ENCODE data around the gene RAB3C. TPM values are rescaled to one million over a fixed set of nuclear protein-coding genes. Genes with fewer than 3 reads are reported as not detected.

Gene RAB3C
- total and polyA plus RNA-seq, 2 experiments from 2014 or later: 15.0 to 30.6 TPM

DNA sequence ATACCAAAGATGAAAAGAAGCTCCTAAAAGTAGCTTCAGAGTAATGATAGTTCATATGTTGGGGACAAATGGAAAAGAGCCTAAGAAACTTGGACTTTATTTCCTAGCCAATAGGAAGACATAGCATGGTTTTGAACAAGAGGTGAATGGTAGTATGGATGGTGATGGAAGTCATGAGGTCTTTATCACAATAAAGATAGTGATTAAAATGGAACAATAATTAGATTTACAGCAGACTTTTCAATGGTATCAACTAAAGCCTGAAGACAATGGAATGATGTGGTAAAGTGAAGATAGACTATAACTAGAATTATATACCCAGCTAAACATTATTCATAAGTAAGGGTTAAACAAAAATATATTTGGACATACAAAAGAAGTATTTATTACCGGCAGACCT lies 131.2 kb downstream of the RAB3C start:
- H3K9me3 Mint-ChIP-seq: peaks cover 7% of the 10 kb centered on the region; the same call in 2 of the 3 replicates
- DNase-seq (ENCODE audit: low spot score) (no peak), ATAC-seq (no peak)
- no peak overlapping the region for H3K4me3 Mint-ChIP-seq
- Histone ChIP-seq H3K27me3 (ENCODE audit: insufficient read depth) (no peaks in the 10 kb centered on the region), H3K27ac (ENCODE audit: low read depth) (no peak overlapping the region), H3K4me1 (ENCODE audit: insufficient read depth) (peaks cover 21% of the 10 kb centered on the region), H3K4me2 (no peak overlapping the region), H3F3A (replicated peaks; ENCODE audit: low read depth) (no peaks in the 10 kb centered on the region), H4K20me1 (replicated peaks; ENCODE audit: insufficient read depth) (no peaks in the 10 kb centered on the region), H3K36me3 (ENCODE audit: insufficient read depth) (no peaks in the 10 kb centered on the region), H3K9me2 (ENCODE audit: insufficient read depth) (no peaks in the 10 kb centered on the region), H2AFZ (no peak overlapping the region), H3K79me2 (replicated peaks; ENCODE audit: insufficient read depth) (no peaks in the 10 kb centered on the region), H3K4me3 (no peak overlapping the region)
- no peak for TF ChIP-seq NANOG (IDR thresholded peaks at IDR 0.05; ENCODE audit: borderline replicate concordance)
- no peak for TF ChIP-seq CTCF (conservative IDR thresholded peaks at IDR 0.05; ENCODE audit: low read depth in 2 of 2)
- no peak for TF ChIP-seq ZNF462 (CRISPR knock-in tag; IDR thresholded peaks at IDR 0.05)
- TF ChIP-seq ZNF331 (CRISPR knock-in tag; IDR thresholded peaks at IDR 0.05; ENCODE audit: low read depth): no peak
- TF ChIP-seq CREB1 (CRISPR knock-in tag; IDR thresholded peaks at IDR 0.05; ENCODE audit: low read depth): no peak
- no peak for TF ChIP-seq EZH2 (IDR thresholded peaks at IDR 0.05; ENCODE audit: low read depth, unreplicated experiment)
- no peak for TF ChIP-seq EZH2phosphoT487 (IDR thresholded peaks at IDR 0.05; ENCODE audit: unreplicated experiment)
- no peak for TF ChIP-seq ZNF114 (CRISPR knock-in tag; IDR thresholded peaks at IDR 0.05)
- TF ChIP-seq POLR2AphosphoS5 (IDR thresholded peaks at IDR 0.05; ENCODE audit: low read depth): no peak
- no peak for TF ChIP-seq JUNB (IDR thresholded peaks at IDR 0.05; ENCODE audit: unreplicated experiment)
- no peak for TF ChIP-seq STAT1 (IDR thresholded peaks at IDR 0.05; ENCODE audit: unreplicated experiment)
- TF ChIP-seq, protein P1, sequence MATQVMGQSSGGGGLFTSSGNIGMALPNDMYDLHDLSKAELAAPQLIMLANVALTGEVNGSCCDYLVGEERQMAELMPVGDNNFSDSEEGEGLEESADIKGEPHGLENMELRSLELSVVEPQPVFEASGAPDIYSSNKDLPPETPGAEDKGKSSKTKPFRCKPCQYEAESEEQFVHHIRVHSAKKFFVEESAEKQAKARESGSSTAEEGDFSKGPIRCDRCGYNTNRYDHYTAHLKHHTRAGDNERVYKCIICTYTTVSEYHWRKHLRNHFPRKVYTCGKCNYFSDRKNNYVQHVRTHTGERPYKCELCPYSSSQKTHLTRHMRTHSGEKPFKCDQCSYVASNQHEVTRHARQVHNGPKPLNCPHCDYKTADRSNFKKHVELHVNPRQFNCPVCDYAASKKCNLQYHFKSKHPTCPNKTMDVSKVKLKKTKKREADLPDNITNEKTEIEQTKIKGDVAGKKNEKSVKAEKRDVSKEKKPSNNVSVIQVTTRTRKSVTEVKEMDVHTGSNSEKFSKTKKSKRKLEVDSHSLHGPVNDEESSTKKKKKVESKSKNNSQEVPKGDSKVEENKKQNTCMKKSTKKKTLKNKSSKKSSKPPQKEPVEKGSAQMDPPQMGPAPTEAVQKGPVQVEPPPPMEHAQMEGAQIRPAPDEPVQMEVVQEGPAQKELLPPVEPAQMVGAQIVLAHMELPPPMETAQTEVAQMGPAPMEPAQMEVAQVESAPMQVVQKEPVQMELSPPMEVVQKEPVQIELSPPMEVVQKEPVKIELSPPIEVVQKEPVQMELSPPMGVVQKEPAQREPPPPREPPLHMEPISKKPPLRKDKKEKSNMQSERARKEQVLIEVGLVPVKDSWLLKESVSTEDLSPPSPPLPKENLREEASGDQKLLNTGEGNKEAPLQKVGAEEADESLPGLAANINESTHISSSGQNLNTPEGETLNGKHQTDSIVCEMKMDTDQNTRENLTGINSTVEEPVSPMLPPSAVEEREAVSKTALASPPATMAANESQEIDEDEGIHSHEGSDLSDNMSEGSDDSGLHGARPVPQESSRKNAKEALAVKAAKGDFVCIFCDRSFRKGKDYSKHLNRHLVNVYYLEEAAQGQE (IDR thresholded peaks at IDR 0.05; ENCODE audit: unreplicated experiment): no peak
- no peak for TF ChIP-seq ETS1 (IDR thresholded peaks at IDR 0.05)
- no peak overlapping the region for H3K27ac Mint-ChIP-seq
- H3K4me1 Mint-ChIP-seq: peaks cover 33% of the 10 kb centered on the region
- peaks cover 13% of the 10 kb centered on the region for H3K36me3 Mint-ChIP-seq (ENCODE audit: low read depth)
- H3K27me3 Mint-ChIP-seq (ENCODE audit: insufficient read depth, low read depth, poor library complexity): peaks cover 2% of the 10 kb centered on the region
